Keratinocyte (primary cell): ENCODE data around the gene LMNTD1. TPM values are rescaled to one million over a fixed set of nuclear protein-coding genes. Genes with fewer than 3 reads are reported as not detected.

ENCODE experiments used
- DNase-seq: peaks from one replicate; pipeline ENCODE4 v3.0.0-alpha.2; 2011; ENCODE audit warnings: low read depth, missing footprints, low spot score
- FAIRE-seq: peaks from 2 replicates; lab custom pipeline; 2011; peaks lifted over from hg19 to GRCh38; lab: Jason Lieb, UNC
- H2AFZ ChIP-seq: 2 replicates; pipeline ENCODE4 v1.6.0; 2012; ENCODE audit warnings: low read length, control low read depth, inconsistent platforms; ENCODE audit not compliant: control insufficient read depth
- H3K27ac ChIP-seq: 2 replicates; pipeline ENCODE4 v1.5.1; 2011; ENCODE audit warnings: low read length; ENCODE audit not compliant: control insufficient read depth, insufficient read depth
- H3K27me3 ChIP-seq: 3 replicates; pipeline ENCODE4 v1.6.0; 2011; ENCODE audit warnings: low read length; ENCODE audit not compliant: control insufficient read depth, insufficient read depth; ENCODE audit errors: extremely low read depth
- H3K36me3 ChIP-seq, 2 experiments: 2 replicates in 1 of 2; 3 replicates in 1 of 2; pipeline ENCODE4 v1.5.1; 2011; ENCODE audit warnings: low read length in 2 of 2, mild to moderate bottlenecking in 1 of 2; ENCODE audit not compliant: control insufficient read depth in 2 of 2, insufficient read depth in 2 of 2; ENCODE audit errors: extremely low read depth in 1 of 2
- H3K4me1 ChIP-seq: 3 replicates; pipeline ENCODE4 v1.5.1; 2011; ENCODE audit warnings: low read length; ENCODE audit not compliant: control insufficient read depth, insufficient read depth; ENCODE audit errors: extremely low read depth
- H3K4me2 ChIP-seq: 3 replicates; pipeline ENCODE4 v1.6.0; 2011; ENCODE audit warnings: low read depth, low read length; ENCODE audit not compliant: control insufficient read depth, insufficient read depth; ENCODE audit errors: extremely low read depth
- H3K4me3 ChIP-seq, 3 experiments: fragments of 200-600 bp in 1 of 3; sonication (generic) in 1 of 3; 2 replicates in 2 of 3; 3 replicates in 1 of 3; pipeline ENCODE4 v1.5.1; 2011 to 2016; ENCODE audit warnings: low read length in 3 of 3, mild to moderate bottlenecking in 3 of 3, control low read depth in 2 of 3, inconsistent platforms in 1 of 3, low read depth in 1 of 3, mixed read lengths in 1 of 3, mixed run types in 1 of 3, moderate library complexity in 1 of 3; ENCODE audit not compliant: control insufficient read depth in 2 of 3, insufficient read depth in 2 of 3; ENCODE audit errors: extremely low read depth in 1 of 3
- H3K79me2 ChIP-seq: 2 replicates; pipeline ENCODE4 v1.6.0; 2012; ENCODE audit warnings: low read length; ENCODE audit not compliant: control insufficient read depth, insufficient read depth
- H3K9ac ChIP-seq: 3 replicates; pipeline ENCODE4 v1.6.0; 2011; ENCODE audit warnings: low read length; ENCODE audit not compliant: control insufficient read depth, insufficient read depth; ENCODE audit errors: extremely low read depth
- H3K9me1 ChIP-seq: 3 replicates; pipeline ENCODE4 v1.6.0; 2011; ENCODE audit warnings: low read length; ENCODE audit not compliant: control insufficient read depth, insufficient read depth; ENCODE audit errors: extremely low read depth
- H3K9me3 ChIP-seq: 2 replicates; pipeline ENCODE4 v1.5.1; 2012; ENCODE audit warnings: low read depth, low read length; ENCODE audit not compliant: control insufficient read depth
- H4K20me1 ChIP-seq: 3 replicates; pipeline ENCODE4 v1.6.0; 2011; ENCODE audit warnings: low read length; ENCODE audit not compliant: control insufficient read depth, insufficient read depth; ENCODE audit errors: extremely low read depth
- EZH2 ChIP-seq: IDR thresholded peaks from one replicate; pipeline ENCODE4 v1.6.1; 2012; ENCODE audit warnings: inconsistent platforms, mild to moderate bottlenecking, low read length, moderate library complexity
- dilution Hi-C: fragments of 300-500 bp; cut with MboI; formaldehyde crosslinking; loops from one replicate; pipeline ENCODE4 v1.7.0; 2020; ENCODE audit warnings: low sequenced_read_pairs; ENCODE audit not compliant: extremely low pct_ligation_motif_present
- polyA plus RNA-seq, 5 experiments: library from polyadenylated mRNA; depleted of rRNA in 3 of 5; stranded (reverse) in 3 of 5; stranded (forward) in 1 of 5; unstranded in 1 of 5; fragments of >200 nt; gene quantifications; 1 replicate in 1 of 5; 2 replicates in 3 of 5; 3 replicates in 1 of 5; pipeline versions ENCODE4 v1.2.1 to v1.2.3, GENCODE V29; 2011 to 2012; ENCODE audit warnings: missing spikeins in 2 of 5, low read depth in 1 of 5, low replicate concordance in 1 of 5
- TF ChIP-seq, protein P1 (sequence below), 3 experiments: IDR thresholded peaks in 1 of 3; conservative IDR thresholded peaks in 1 of 3; optimal IDR thresholded peaks in 1 of 3; 2 replicates in 2 of 3; 3 replicates in 1 of 3; pipeline versions ENCODE3 to v1.5.1; 2011; ENCODE audit warnings: low read length in 3 of 3, mild to moderate bottlenecking in 3 of 3, moderate library complexity in 2 of 3, control low read depth in 1 of 3, inconsistent platforms in 1 of 3; ENCODE audit not compliant: insufficient read depth in 2 of 3; ENCODE audit errors: extremely low read depth in 1 of 3

The LMNTD1 gene
- polyA plus RNA-seq, 1 donor (not counting 4 experiments of a cell fraction or from before 2014, with no cell fraction given), result 0.42 TPM

DNA sequence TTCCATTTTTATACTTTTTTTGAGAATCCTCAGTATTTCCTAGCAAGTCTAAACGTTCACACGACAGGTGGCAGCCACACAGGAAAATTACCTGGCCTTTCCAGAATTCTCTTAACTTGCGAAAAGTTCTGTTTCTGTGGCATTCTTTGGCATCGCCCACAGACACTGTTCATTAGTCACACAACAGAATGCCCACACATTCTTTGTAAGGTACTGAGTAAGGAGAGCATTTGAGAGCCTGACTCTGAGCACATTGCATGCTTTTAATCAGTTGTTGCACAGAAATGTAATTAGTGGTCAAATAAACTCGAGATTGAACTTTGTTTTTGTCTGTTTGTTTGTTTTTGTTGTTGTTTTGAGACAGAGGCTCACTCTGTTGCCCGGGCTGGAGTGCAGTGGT lies 52.4 kb downstream of the LMNTD1 start:
- no peaks in the 10 kb centered on the region for H4K20me1 ChIP-seq
- H3K27me3 ChIP-seq, result no peaks in the 10 kb centered on the region
- DNase-seq, result no peak
- H3K9me3 ChIP-seq, result peaks cover 7% of the 10 kb centered on the region
- dilution Hi-C loops, result no loop called here
- H3K4me3 ChIP-seq, result no peak overlapping the region
- H3K4me1 ChIP-seq, result peaks cover 8% of the 10 kb centered on the region
- H3K4me2 ChIP-seq, result no peak overlapping the region
- no peaks in the 10 kb centered on the region for H3K36me3 ChIP-seq
- H3K9ac ChIP-seq, result no peak overlapping the region
- H2AFZ ChIP-seq, result no peak overlapping the region
- no peak for TF ChIP-seq EZH2
- TF ChIP-seq, protein P1, sequence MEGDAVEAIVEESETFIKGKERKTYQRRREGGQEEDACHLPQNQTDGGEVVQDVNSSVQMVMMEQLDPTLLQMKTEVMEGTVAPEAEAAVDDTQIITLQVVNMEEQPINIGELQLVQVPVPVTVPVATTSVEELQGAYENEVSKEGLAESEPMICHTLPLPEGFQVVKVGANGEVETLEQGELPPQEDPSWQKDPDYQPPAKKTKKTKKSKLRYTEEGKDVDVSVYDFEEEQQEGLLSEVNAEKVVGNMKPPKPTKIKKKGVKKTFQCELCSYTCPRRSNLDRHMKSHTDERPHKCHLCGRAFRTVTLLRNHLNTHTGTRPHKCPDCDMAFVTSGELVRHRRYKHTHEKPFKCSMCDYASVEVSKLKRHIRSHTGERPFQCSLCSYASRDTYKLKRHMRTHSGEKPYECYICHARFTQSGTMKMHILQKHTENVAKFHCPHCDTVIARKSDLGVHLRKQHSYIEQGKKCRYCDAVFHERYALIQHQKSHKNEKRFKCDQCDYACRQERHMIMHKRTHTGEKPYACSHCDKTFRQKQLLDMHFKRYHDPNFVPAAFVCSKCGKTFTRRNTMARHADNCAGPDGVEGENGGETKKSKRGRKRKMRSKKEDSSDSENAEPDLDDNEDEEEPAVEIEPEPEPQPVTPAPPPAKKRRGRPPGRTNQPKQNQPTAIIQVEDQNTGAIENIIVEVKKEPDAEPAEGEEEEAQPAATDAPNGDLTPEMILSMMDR (optimal IDR thresholded peaks at IDR 0.05 in 1 of 3, IDR thresholded peaks at IDR 0.05 in 1 of 3, conservative IDR thresholded peaks at IDR 0.05 in 1 of 3; ENCODE audit: extremely low read depth in 1 of 3, insufficient read depth in 2 of 3, low read length in 3 of 3), result no peak
- no peaks in the 10 kb centered on the region for H3K9me1 ChIP-seq
- H3K27ac ChIP-seq, result no peak overlapping the region
- H3K79me2 ChIP-seq, result no peaks in the 10 kb centered on the region
- peak; percentile 43 for FAIRE-seq

DNA sequence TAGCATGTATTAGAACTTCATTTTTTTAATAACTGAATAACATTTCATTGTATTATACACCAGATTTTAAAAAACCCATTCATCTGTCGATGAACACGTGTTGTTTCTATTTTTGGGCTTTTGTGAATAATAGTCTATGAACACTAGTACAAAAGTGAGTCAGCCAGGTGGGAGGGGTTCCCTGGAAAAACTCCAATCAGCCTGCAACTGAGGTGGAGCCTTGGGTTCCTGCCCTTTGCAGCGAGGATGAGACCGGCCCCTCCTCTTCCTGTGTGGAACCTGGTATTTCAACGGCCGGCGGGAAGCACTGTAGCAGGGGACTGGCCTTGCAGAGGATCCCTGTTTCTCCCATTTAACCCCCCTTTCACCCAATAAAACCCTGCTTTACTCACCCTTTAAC lies 56.1 kb downstream of the LMNTD1 start:
- Histone ChIP-seq H3K4me2 (no peak overlapping the region), H3K4me1 (peaks cover 16% of the 10 kb centered on the region), H4K20me1 (no peaks in the 10 kb centered on the region), H3K27ac (no peak overlapping the region), H3K9me3 (peaks cover 7% of the 10 kb centered on the region), H3K4me3 (no peak overlapping the region), H3K27me3 (no peaks in the 10 kb centered on the region), H3K36me3 (no peaks in the 10 kb centered on the region), H3K9me1 (no peaks in the 10 kb centered on the region), H2AFZ (no peak overlapping the region), H3K9ac (no peak overlapping the region), H3K79me2 (no peaks in the 10 kb centered on the region)
- FAIRE-seq (peak; percentile 36), DNase-seq (peak; percentile 38)
- TF ChIP-seq, protein P1 (optimal IDR thresholded peaks at IDR 0.05 in 1 of 3, IDR thresholded peaks at IDR 0.05 in 1 of 3, conservative IDR thresholded peaks at IDR 0.05 in 1 of 3; ENCODE audit: extremely low read depth in 1 of 3, insufficient read depth in 2 of 3, low read length in 3 of 3), result no peak
- no peak for TF ChIP-seq EZH2
- dilution Hi-C loops, result no loop called here
